Dendritic cell treated with granulocyte-macrophage colony-stimulating factor and Interleukin-4, amounts not matched to agents 40 ng/mL and 50 ng/mL, for 4 days (primary cell): ENCODE data around the gene GFER.
A peak's percentile ranks its signal among the peaks of the same experiment; 100 is the strongest.

Experiments used
- H3K27ac Mint-ChIP-seq: one replicate; pipeline ENCODE4 v1.8.0; 2022; ENCODE audit warnings: mild to moderate bottlenecking, mixed read lengths
- H3K27me3 Mint-ChIP-seq: one replicate; pipeline ENCODE4 v1.8.0; 2022; ENCODE audit warnings: mild to moderate bottlenecking, mixed read lengths
- H3K36me3 Mint-ChIP-seq: one replicate; pipeline ENCODE4 v1.8.0; 2022; ENCODE audit warnings: low read depth, mixed read lengths
- H3K4me1 Mint-ChIP-seq: one replicate; pipeline ENCODE4 v1.8.0; 2022; ENCODE audit warnings: low read depth, mixed read lengths
- H3K4me3 Mint-ChIP-seq: one replicate; pipeline ENCODE4 v1.8.0; 2022; ENCODE audit warnings: mild to moderate bottlenecking, moderate library complexity, mixed read lengths
- H3K9me3 Mint-ChIP-seq: one replicate; pipeline ENCODE4 v1.8.0; 2022; ENCODE audit warnings: mixed read lengths
- intact Hi-C: fragments of 100-400 bp; cut with micrococcal nuclease; formaldehyde crosslinking; loops from one replicate; pipeline ENCODE4 v1.15.0; 2022

GFER gene

GRCh38 chr16:2023092-2024031, 39.4 kb downstream of the GFER start:
- H3K4me3 Mint-ChIP-seq: peak overlapping the region; percentile 71
- no peaks in the 10 kb centered on the region for H3K9me3 Mint-ChIP-seq
- peaks cover 80% of the 10 kb centered on the region for H3K27me3 Mint-ChIP-seq
- intact Hi-C loops: loop anchor here (2.0 kb wide), 1 partner anchor 117 kb away; no protein-coding TSS in a partner anchor
- H3K36me3 Mint-ChIP-seq: no peaks in the 10 kb centered on the region
- H3K27ac Mint-ChIP-seq: peak overlapping the region; percentile 67
- peaks cover 43% of the 10 kb centered on the region for H3K4me1 Mint-ChIP-seq

- Mint-ChIP-seq H3K4me1 (peaks cover 43% of the 10 kb centered on the region), H3K27me3 (peaks cover 81% of the 10 kb centered on the region), H3K9me3 (no peaks in the 10 kb centered on the region), H3K4me3 (no peak overlapping the region), H3K27ac (peak overlapping the region; percentile 67), H3K36me3 (no peaks in the 10 kb centered on the region)
- intact Hi-C loops: no loop called here
Measured at GRCh38 chr16:2024032-2024420, 40.0 kb downstream of the GFER start.

DNA sequence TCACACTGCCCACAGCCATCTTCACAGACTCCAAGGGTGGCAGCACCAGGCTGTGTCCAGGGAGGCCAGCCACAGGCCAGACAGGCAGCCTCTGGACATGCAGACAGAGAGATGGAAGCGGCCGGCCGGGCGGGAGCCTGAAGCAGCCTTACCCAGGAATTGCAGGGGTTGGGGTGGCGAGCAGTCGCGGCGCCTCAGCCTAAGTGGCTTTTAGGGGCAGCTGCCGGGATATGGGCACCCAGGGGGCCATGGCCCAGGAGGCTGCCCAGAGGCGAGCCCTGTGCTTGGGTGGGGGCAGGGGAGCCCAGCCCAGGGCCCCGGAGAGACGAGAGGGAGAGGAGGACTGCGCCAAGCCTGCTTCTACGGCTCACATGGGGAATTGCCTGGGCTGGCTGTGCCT, 41.3 kb downstream of the GFER start:
- Mint-ChIP-seq H3K4me1 (peaks cover 39% of the 10 kb centered on the region), H3K4me3 (no peak overlapping the region), H3K27ac (peak overlapping the region; percentile 67), H3K27me3 (peaks cover 76% of the 10 kb centered on the region), H3K36me3 (no peaks in the 10 kb centered on the region), H3K9me3 (no peaks in the 10 kb centered on the region)
- intact Hi-C loops: no loop called here

- Mint-ChIP-seq H3K9me3 (no peaks in the 10 kb centered on the region), H3K36me3 (no peaks in the 10 kb centered on the region), H3K4me1 (peaks cover 33% of the 10 kb centered on the region), H3K27me3 (peaks cover 74% of the 10 kb centered on the region), H3K4me3 (peak overlapping the region; percentile 40), H3K27ac (no peak overlapping the region)
- intact Hi-C loops: no loop called here
Measured at GRCh38 chr16:2025878-2026460, 42.0 kb downstream of the GFER start.

- H3K27ac Mint-ChIP-seq: no peak within 1 kb of the TSS
- H3K4me1 Mint-ChIP-seq: peaks cover 33% of the 10 kb centered on the region
- H3K36me3 Mint-ChIP-seq: no peaks in the 10 kb centered on the region
- no peaks in the 10 kb centered on the region for H3K9me3 Mint-ChIP-seq
- peak within 1 kb of the TSS; percentile 67 for H3K4me3 Mint-ChIP-seq
- peaks cover 70% of the 10 kb centered on the region for H3K27me3 Mint-ChIP-seq
- intact Hi-C loops: no loop called here
Measured at GRCh38 chr16:2026461-2027023, 42.5 kb downstream of the GFER start, which contains the start of gene NHERF2. TSS of gene NHERF2 (plus strand) at chr16:2026902. CDS start at chr16:2027006, 104 bp downstream.

- H3K36me3 Mint-ChIP-seq: no peaks in the 10 kb centered on the region
- intact Hi-C loops: no loop called here
- H3K27me3 Mint-ChIP-seq: peaks cover 69% of the 10 kb centered on the region
- peak overlapping the region; percentile 67 for H3K4me3 Mint-ChIP-seq
- peaks cover 34% of the 10 kb centered on the region for H3K4me1 Mint-ChIP-seq
- no peak overlapping the region for H3K27ac Mint-ChIP-seq
- H3K9me3 Mint-ChIP-seq: no peaks in the 10 kb centered on the region
Measured at GRCh38 chr16:2027024-2028010, 43.3 kb downstream of the GFER start.

- Mint-ChIP-seq H3K36me3 (no peaks in the 10 kb centered on the region), H3K27me3 (peaks cover 71% of the 10 kb centered on the region), H3K9me3 (no peaks in the 10 kb centered on the region), H3K27ac (no peak overlapping the region), H3K4me1 (peaks cover 34% of the 10 kb centered on the region), H3K4me3 (no peak overlapping the region)
- intact Hi-C loops: no loop called here
Measured at GRCh38 chr16:2028146-2028545, 44.2 kb downstream of the GFER start.

- Mint-ChIP-seq H3K4me3 (no peak overlapping the region), H3K9me3 (no peaks in the 10 kb centered on the region), H3K27me3 (peaks cover 76% of the 10 kb centered on the region), H3K4me1 (peaks cover 35% of the 10 kb centered on the region), H3K27ac (no peak overlapping the region), H3K36me3 (no peaks in the 10 kb centered on the region)
- intact Hi-C loops: no loop called here
Measured at GRCh38 chr16:2028620-2029220, 44.7 kb downstream of the GFER start.

GRCh38 chr16:2029350-2029749, 45.4 kb downstream of the GFER start:
- Mint-ChIP-seq H3K4me1 (peaks cover 33% of the 10 kb centered on the region), H3K36me3 (no peaks in the 10 kb centered on the region), H3K9me3 (no peaks in the 10 kb centered on the region), H3K4me3 (no peak overlapping the region), H3K27ac (no peak overlapping the region), H3K27me3 (peaks cover 76% of the 10 kb centered on the region)
- intact Hi-C loops: no loop called here

DNA sequence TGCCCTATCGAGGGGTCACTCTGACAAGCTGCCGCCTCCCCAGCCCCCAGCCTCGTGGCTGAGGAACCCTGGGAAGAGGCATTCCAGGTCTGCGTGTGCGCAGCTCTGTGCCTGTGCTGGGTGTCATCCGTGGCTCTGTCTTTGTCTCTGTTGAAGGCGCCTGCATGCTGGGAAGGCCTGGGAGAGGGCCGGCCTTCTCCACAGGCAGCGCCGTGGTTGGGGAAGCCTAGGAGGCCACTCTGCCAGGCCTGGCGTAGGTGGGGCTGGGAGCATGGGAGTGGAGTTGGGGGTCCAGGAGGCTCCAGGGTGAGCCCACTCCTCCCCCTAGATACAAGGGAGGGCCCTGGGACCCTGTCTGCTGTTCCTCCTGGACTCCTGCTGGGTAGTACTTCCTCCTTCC, 46.0 kb downstream of the GFER start:
- no peak overlapping the region for H3K4me3 Mint-ChIP-seq

GRCh38 chr16:2031081-2031577, 47.1 kb downstream of the GFER start:
- Mint-ChIP-seq H3K4me3 (no peak overlapping the region), H3K9me3 (no peaks in the 10 kb centered on the region), H3K27ac (no peak overlapping the region), H3K36me3 (no peaks in the 10 kb centered on the region), H3K27me3 (peaks cover 65% of the 10 kb centered on the region), H3K4me1 (peaks cover 25% of the 10 kb centered on the region)
- intact Hi-C loops: no loop called here

More for the DNA sequence above, 46.0 kb downstream of the GFER start:
- Mint-ChIP-seq H3K27ac (no peak overlapping the region), H3K36me3 (no peaks in the 10 kb centered on the region), H3K4me1 (peaks cover 31% of the 10 kb centered on the region), H3K27me3 (peaks cover 75% of the 10 kb centered on the region), H3K9me3 (no peaks in the 10 kb centered on the region)
- intact Hi-C loops: no loop called here

GRCh38 chr16:2032285-2033056, 48.5 kb downstream of the GFER start:
- Mint-ChIP-seq H3K27ac (peak overlapping the region; percentile 63), H3K9me3 (no peaks in the 10 kb centered on the region), H3K27me3 (peaks cover 61% of the 10 kb centered on the region), H3K36me3 (no peaks in the 10 kb centered on the region), H3K4me3 (no peak overlapping the region), H3K4me1 (peaks cover 22% of the 10 kb centered on the region)
- intact Hi-C loops: no loop called here
